Subcutaneous adipose tissue (tissue), 4 donors: Measurements from ENCODE around the gene MED13L. TPM values are rescaled to one million over a fixed set of nuclear protein-coding genes. Genes with fewer than 3 reads are reported as not detected.

Experiments used
- total RNA-seq, 4 donors: library from RNA; depleted of rRNA; stranded (reverse); fragments of >200 nt; gene quantifications; one replicate each; pipeline ENCODE4 v1.1.0, GENCODE V29; 2016
- TF ChIP-seq, protein P1 (sequence below): fragments of 450-650 bp; IDR thresholded peaks from one replicate; pipeline ENCODE4 v1.5.1; 2016; ENCODE audit warnings: low read depth, mild to moderate bottlenecking, control low read depth, antibody characterized with exemption, moderate library complexity

MED13L gene
- total RNA-seq, 4 donors from 2014 or later: 164 to 285 (median 225) TPM

DNA sequence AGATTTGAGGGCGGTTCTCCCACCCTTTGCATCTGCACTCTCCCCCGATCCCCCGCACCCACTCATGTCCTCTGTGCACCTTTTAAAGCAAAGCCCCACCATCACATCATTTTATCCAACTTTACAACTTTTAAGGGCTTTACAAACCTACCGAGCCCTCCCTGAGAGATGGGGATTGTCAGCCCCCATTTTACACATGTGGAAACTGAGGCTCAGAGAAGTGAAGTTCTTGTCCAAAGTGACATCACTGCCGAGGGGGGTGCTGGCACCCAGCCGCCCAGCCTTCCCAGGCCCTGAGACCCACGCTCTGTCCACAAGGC lies 334.2 kb downstream of the MED13L start:
- TF ChIP-seq, protein P1, sequence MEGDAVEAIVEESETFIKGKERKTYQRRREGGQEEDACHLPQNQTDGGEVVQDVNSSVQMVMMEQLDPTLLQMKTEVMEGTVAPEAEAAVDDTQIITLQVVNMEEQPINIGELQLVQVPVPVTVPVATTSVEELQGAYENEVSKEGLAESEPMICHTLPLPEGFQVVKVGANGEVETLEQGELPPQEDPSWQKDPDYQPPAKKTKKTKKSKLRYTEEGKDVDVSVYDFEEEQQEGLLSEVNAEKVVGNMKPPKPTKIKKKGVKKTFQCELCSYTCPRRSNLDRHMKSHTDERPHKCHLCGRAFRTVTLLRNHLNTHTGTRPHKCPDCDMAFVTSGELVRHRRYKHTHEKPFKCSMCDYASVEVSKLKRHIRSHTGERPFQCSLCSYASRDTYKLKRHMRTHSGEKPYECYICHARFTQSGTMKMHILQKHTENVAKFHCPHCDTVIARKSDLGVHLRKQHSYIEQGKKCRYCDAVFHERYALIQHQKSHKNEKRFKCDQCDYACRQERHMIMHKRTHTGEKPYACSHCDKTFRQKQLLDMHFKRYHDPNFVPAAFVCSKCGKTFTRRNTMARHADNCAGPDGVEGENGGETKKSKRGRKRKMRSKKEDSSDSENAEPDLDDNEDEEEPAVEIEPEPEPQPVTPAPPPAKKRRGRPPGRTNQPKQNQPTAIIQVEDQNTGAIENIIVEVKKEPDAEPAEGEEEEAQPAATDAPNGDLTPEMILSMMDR: no peak

DNA sequence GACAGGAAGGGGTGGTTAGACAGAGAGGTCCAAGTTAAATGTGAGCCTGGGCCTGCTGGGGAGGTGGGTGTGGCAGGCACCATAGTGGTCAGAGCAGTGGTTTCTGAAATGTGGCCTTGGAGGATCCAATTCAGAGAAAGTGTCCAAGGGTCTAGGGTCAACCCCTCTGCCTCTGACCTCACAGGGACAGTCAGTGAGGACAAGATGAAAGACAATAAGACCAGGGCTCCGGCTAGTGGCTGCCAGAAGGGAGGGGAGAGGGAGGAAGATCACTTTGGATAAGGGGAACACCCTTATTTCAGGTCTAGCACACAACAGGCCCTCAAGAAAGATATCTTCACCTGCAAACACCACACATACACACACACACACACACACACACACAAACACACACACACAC lies 335.1 kb downstream of the MED13L start:
- TF ChIP-seq, protein P1: no peak

DNA sequence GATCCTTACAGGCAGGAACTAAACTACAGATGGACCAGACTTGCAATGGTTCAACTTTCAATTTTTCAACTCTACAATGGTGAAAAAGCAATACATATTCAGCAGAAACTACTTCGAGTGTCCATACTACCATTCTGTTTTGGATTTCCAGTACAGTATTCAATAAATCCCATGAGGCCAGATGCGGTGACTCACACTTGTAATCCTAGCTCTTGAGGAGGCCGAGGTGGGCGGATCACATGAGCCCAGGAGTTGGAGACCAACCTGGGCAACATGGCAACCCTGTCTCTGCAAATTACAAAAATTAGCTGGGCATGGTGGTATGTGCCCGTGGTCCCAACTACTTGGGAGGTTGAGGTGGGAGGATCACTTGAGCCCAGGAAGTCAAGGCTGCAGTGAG lies 336.1 kb downstream of the MED13L start:
- TF ChIP-seq, protein P1: no peak

DNA sequence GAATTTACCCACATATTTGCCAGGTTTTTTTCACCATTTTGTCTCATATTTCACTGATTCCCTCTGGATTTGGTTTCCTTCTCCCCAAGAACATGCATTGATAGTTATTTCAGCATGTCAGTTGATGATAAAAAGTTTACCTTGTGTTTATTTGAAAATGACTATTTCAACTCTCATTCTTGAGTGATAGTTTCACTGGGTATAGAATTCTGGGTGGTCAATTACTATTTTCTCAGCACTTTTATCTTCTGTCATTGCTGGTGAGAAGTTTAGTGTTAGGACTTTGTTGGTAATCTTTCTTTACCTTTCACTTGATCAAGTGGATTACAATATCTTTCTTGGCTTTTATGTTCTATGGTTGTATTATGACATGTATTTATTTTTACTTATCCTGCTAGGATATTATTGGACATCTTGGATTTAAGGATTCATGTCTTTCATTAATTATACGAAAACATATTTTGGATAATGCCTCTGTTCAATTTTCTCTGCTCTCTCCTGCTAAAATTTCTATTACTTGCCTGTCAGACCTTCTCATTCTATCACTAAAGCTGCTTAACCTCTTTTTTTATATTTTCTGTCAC lies 338.6 kb downstream of the MED13L start:
- TF ChIP-seq, protein P1: no peak

DNA sequence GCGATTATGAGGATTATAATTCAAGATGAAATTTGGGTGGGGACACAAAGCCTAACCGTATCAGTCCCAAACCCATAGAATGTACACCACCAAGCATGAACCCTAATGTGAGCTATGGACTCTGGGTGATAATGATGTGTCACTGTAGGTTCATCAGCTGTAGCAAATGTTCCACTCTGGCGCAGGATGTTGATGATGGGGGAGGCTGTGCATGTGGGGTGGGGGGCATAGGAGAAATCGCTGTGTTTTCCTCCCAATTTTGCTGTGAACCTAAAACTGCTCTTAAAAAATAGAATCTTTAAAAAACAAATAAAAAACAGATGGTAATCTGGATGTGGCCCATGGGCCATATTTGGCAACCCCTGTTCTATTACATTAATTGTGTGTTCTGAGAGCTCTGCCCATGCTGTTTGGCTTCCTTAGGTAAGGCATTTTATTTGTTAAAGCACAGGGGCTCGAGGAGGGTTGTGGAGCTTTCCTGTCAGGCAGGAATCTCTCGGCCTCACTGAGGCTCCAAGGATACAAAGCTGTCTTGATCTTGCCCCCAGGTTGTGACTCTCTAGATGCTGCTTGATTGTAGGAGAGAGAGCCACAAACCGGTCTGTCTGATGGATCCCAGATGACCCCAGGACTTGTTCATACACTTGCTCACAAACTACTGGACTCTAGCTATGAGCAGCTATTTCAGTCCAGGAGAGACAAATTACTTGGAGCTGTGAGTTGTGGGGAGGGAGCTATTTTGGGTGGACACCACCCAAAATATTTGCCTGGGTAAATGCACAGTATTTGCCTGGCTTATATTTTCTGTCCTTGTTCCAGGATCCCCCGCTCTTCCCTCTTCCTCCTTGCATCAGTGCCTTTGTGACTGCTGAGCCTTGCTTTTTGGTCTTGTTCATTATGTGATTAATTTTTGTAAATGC lies 340.2 kb downstream of the MED13L start:
- TF ChIP-seq, protein P1: no peak

DNA sequence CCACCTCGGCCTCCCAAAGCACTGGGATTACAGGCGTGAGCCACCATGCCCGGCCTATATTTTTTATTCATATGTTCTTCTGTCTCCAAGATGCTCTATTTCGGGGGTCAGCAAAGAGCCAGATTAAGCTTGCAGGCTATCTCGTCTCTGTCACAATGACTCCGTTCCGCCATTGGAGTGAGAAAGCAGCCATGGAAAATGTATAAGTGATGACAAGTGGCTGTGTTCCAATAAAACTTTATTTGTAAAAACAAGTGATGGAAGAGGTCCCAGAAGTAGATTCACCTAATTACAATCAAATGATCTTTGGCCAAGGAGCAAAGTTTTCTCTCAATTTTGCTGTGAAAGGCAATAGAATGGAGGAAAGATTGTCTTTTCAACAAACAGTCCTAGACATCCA lies 342.6 kb downstream of the MED13L start:
- TF ChIP-seq, protein P1: no peak

DNA sequence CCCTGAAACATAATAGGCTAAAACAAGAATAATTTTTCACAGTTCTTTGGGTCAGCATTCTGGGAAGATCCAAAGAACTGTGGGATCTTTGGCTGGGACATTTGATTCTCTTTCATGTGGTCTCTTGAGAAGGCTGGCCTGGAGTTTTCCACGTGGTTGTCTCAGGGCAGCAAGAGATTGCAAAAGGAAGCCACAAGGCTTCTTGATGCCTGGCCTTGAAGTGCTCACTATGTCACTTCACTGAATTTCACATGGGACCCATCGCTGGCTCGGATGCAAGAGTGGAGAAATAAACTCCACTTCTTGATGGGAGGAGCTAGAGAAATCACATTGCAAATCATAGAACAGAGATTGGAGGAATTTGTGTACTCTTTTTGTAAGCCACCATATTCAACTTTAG lies 343.4 kb downstream of the MED13L start:
- TF ChIP-seq, protein P1: no peak
